ENCODE measurements around the gene KLLN.
A peak's percentile ranks its signal among the peaks of the same experiment; 100 is the strongest.
"Not testable (repeated sequence)": the region's sequence is repeated elsewhere in the genome, so short reads cannot be mapped to it uniquely, and the experiment has no call there.

Gene KLLN

GRCh38 chr10:87863053-87863943 lies at the start of gene KLLN, which contains the start of gene PTEN:
KLLN (minus strand) TSS chr10:87863533; CDS start chr10:87862487, 1,046 bp downstream.
PTEN (plus strand) TSS chr10:87863625; CDS start chr10:87864470, 845 bp downstream.
- DNase-seq, result peak; percentile 95

- DNase-seq, result not testable (repeated sequence)
Observed at GRCh38 chr10:87903396-87903795, 40.1 kb upstream of the KLLN start.

- not testable (repeated sequence) for DNase-seq
Observed at GRCh38 chr10:87897957-87898356, 34.6 kb upstream of the KLLN start.

GRCh38 chr10:87896216-87896615 lies 32.9 kb upstream of the KLLN start:
- DNase-seq, result no peak

DNA sequence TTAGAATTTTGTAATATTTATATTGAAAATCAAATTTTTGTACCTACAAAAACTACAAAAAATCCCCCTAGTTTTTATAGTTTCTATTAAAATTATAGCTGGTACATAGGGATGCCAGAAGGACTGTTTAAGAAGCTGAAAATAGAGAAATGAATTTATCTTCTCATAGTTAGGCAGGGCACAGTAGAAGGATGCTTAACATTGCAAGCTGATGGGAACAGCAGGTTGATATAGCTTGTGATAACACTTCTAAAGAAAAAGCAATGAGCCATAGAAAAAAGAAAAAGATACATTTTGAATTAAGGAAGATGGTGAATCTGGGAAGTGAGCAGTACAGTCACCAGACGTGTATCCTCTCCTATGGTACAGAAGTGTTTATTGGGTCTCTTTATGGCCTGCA lies 32.1 kb upstream of the KLLN start:
- no peak for DNase-seq

- no peak for DNase-seq
Observed at GRCh38 chr10:87887548-87888289, 24.4 kb upstream of the KLLN start.

DNA sequence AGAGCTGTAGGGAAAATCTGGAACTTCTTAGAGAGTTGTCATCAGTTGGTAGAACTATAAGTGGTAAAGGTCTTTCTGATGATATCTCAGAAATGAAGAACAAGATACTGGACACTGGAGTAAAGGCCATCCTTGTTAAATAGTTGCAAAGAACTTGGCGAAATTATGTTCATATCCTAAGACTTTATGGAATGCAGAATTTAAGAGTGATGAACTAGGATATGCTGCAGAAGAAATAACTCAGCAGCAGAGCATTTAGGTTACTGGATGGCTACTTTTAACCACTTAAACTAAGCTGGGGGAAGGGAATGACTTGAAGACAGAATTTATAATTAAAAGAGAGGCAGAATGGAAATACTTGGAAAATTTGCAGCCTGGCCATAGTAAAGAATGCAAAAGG lies 23.8 kb upstream of the KLLN start:
- no peak for DNase-seq

DNA sequence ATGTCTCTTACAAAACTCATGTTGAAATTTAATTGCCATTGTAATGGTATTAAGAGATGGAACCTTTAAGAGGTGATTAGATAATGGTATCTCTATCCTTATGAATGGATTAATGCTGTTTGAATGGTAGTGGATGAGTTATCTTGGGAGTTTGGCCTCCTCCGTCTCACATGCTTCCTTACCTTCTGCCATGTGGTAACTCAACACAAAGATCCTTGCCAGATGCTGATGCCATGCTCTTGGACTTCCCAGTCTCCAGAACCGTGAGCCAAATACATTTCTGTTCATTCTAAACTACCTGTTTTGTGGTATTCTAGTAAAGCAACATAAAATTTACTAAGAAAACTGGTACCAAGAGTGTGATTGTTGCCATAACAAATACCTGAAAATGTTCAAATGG lies 23.3 kb upstream of the KLLN start:
- DNase-seq, result no peak

GRCh38 chr10:87882555-87883294 lies 19.4 kb upstream of the KLLN start:
- no peak for DNase-seq

GRCh38 chr10:87881373-87882059 lies 18.2 kb upstream of the KLLN start:
- DNase-seq, result not testable (repeated sequence)

- DNase-seq, result no peak
Observed at GRCh38 chr10:87880336-87880735, 17.0 kb upstream of the KLLN start.

- no peak for DNase-seq
Observed at GRCh38 chr10:87878664-87879459, 15.5 kb upstream of the KLLN start.

DNA sequence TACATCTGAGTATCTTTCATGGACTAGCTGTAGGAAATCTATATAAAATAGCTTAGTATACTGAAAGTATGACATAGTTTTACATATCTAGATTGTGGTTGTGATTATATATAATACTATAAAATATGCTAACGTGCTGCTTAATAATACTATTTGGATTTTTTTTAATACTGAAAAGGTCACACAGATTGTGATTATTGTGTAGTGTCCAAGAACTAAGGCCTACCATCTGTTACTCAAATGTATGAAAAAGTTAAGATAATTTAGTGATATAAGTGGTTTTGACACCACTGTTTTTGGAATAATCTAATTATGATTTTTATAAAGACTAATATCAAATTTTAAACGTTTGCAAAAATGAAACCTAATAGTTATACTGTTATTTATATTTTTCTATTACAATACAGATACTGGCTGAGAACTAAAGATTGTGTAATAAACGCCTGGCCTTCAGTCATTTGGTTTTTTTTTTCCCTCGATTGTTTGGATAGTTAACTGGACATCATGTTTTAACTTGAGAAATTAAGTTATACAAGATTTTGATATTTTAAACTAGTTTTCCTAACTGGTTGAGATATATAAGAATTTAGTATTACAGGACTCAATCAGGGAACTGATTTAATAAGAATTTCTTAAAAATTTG lies 12.7 kb upstream of the KLLN start:
- no peak for DNase-seq

DNA sequence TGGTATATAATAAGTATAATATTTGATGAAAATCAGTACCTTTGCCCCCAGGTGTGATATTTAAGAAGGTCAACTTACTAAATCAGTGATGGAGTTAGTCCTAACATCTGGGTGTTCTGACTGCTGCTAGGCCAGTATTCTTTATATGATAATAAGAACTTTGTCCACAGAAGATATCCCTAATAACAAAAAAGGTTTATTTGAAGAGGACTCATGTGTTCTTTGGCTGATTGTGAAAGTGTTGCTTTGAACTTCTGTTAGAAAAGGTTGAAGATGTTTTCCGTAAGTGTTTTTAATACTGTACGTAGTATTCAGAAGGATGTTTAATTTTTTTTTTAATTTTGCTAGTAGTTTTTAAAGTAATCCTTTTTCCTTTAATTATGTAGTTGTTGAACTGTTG lies 10.3 kb upstream of the KLLN start:
- DNase-seq, result no peak

DNA sequence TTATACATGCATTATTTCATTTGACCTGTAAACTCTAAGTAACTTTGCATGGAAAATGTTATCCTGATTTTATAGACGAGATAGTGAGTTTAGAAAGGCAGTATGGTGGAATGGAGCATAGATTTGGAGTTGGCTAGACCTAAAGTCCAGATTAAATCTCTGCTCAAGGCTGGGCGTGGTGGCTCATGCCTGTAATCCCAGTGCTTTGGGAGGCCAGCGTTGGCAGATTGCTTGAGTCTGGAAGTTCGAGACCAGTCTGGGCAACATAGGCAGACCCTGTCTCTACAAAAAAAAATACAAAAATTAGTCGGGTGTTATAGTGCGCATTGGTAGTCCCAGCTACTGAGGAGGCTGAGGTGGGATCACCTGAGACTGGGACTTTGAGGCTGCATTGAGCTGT lies 9.5 kb upstream of the KLLN start:
- no peak for DNase-seq

GRCh38 chr10:87869773-87870551 lies 6.6 kb upstream of the KLLN start:
- no peak for DNase-seq

DNA sequence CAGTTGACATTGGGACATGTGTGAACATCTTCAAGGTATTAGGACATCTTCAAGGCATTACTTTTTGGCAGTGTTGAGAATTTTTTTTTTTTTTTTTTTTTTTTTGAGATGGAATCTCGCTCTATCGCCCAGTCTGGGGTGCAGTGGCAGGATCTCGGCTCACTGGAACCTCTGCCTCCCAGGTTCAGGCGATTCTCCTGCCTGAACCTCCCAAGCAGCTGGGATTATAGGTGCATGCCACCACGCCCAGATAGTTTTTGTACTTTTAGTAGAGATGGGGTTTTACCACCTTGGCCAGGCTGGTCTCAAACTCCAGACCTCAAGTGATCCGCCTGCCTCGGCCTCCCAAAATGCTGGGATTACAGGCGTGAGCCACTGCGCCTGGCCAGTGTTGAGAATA lies 5.8 kb upstream of the KLLN start:
- DNase-seq, result not testable (repeated sequence)

DNA sequence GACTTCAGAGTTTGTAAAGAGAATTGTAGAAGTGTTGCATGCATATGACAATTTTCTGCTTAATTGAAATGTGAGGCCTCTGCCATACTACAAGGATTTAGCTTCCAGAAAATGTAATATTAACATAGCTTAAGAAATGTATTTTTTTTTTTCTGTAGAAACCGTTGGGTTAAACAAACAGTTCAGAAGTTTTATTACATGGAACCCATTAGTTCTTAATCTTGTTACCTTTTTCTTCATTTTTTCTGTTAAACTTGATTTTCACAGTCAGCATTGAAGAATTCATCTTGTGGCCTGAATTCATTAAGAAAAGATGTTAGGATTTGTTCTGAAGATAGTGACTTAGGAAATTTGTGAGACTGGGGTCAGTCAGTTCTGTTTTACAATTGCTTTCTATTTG lies 4.9 kb upstream of the KLLN start:
- peak; percentile 42 for DNase-seq

DNA sequence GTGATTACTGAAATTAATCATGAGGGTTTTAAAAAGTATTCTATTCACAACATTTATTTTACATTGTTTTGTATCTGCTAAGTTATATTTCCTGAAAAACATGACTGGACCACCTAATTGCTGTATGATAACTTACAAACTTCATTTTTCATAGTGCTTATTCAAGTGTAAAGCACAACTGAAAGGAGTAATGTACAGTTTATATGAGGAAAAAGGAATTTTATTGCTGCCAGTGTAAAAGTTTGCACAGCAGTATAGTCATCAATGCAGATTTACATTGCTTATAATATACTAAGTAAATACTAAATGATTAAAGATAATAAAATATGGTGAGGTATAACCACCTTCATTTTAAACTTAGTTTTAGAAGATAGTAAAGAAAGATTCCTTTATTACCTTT lies 4.1 kb upstream of the KLLN start:
- DNase-seq, result no peak

- DNase-seq, result no peak
Observed at GRCh38 chr10:87866412-87866974, 3.2 kb upstream of the KLLN start.

All from fibroblast of skin of right biceps (primary cell).